Mucosa of rectum (tissue), 2 donors: Measurements from ENCODE around the gene TACC3.

Source experiments
- H3K27ac ChIP-seq, 2 donors: one replicate each; pipeline ENCODE4 v1.7.0; 2013; ENCODE audit warnings: inconsistent platforms in 2 of 2, low read depth in 2 of 2, low read length in 2 of 2
- H3K27me3 ChIP-seq, 2 donors: one replicate each; pipeline ENCODE4 v1.7.0; 2013; ENCODE audit warnings: low read length in 2 of 2; ENCODE audit not compliant: control insufficient read depth in 2 of 2, insufficient read depth in 2 of 2
- H3K36me3 ChIP-seq, 2 donors: one replicate each; pipeline ENCODE4 v1.7.0; 2013; ENCODE audit warnings: low read length in 2 of 2; ENCODE audit not compliant: control insufficient read depth in 2 of 2, insufficient read depth in 2 of 2
- H3K4me1 ChIP-seq, 2 donors: one replicate each; pipeline ENCODE4 v1.7.0; 2013; ENCODE audit warnings: low read length in 2 of 2, mild to moderate bottlenecking in 1 of 2; ENCODE audit not compliant: control insufficient read depth in 2 of 2, insufficient read depth in 2 of 2
- H3K4me3 ChIP-seq, 2 donors: one replicate each; pipeline ENCODE4 v1.7.0; 2013; ENCODE audit warnings: low read length in 2 of 2
- H3K9ac ChIP-seq, 2 donors: one replicate each; pipeline ENCODE4 v1.7.0; 2013; ENCODE audit warnings: low read length in 2 of 2, low read depth in 1 of 2, mild to moderate bottlenecking in 1 of 2
- H3K9me3 ChIP-seq, 2 donors: one replicate each; pipeline ENCODE4 v1.7.0; 2013; ENCODE audit warnings: low read length in 2 of 2; ENCODE audit not compliant: control insufficient read depth in 2 of 2
- donor health status: healthy.
- donor health status: Normal muscosa, but diverticular disease.

TACC3 gene

DNA sequence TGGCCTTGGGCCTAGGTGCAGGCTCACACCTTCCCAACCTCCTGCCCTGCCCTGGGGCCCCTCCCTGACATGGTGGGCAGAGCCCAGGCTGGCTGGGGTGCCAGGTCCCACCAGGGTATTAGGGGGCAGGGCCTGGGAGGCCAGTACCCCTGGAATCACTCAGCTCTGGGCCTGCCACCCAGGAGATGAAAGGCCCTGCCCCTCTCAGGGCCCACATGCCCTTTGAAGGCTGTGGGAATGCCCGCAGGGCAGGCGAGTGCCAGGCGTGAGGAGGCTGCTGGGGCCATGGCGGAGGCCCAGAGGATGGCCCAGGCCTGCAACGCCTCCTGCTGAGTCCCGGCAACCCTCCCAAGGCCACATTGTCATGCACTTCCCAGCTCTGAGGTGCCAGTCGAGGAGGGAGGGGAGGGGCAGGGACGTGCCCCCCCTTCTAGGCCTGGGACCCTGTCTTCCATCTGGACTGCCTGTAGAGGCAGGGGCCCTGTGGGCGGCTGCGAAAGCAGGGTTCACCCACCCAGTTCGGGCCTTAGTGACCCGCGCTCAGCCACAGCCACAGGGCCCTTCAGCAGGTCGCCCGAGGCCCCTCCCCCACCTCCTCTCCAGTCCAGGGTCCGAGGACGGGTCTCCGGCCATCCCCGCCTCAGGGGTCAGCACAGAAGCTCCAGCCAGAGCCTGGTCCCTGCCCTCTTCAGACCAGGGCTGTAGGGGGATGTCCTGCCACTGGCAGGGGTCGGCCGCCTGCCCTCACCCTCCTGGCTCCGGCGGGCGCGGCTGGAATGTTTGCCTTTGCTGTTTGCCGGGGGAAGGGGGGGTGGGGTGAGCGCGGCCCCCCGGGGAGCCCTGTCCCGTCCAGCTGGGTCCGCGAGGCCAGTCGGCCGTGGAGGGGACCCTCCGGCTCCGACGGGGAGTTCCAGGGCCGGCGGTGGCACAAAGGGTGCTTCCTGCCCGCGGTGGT is 45.1 kb downstream of the TACC3 start:
- H3K27ac ChIP-seq: no peak overlapping the region
- H3K27me3 ChIP-seq: peaks cover 13 to 44% of the 10 kb centered on the region in 2 donors

DNA sequence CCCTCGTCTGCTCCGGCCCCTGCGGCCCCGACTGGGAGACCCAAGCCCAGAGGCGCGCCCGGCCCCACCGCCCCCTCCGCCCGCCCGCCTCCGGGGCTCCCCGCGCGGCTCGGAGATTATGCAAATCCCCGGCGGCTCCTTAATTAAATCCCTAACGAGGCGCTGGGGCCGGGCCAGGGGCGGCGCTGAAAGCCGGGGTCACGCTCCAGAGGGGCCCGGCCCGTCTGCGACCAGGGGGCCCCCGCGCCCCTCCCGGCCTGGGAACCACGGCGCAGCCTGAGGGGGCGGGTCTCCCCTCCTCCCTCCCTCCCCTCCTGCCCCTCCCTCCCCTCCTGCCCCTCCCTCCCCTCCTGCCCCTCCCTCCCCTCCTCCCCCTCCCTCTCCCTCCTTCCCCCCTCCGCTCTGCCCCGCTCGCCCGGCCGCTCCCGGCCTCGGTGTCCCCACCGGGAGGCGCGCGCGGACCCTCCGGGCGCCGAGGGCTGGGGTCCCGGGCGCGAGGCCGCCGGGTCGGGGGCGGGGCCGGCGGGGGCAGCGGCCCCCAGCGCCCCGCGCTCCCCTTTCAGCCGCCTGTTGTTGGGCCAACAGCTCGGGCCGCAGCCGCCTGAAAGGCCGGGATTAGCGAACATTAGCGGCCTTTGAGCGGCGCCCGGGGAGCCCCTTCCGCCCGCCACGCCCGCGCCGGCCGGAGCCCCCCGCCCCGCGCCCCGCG is 45.9 kb downstream of the TACC3 start:
- Histone ChIP-seq H3K4me1 (peaks cover 4 to 8% of the 10 kb centered on the region in 2 donors), H3K36me3 (no peaks in the 10 kb centered on the region), H3K9me3 (no peaks in the 10 kb centered on the region), H3K27me3 (peaks cover 13 to 43% of the 10 kb centered on the region in 2 donors), H3K4me3 (no peak overlapping the region), H3K9ac (no peak overlapping the region), H3K27ac (no peak overlapping the region)

More for the DNA sequence above, 45.1 kb downstream of the TACC3 start:
- Histone ChIP-seq H3K9ac (no peak overlapping the region), H3K4me1 (peaks cover 4 to 8% of the 10 kb centered on the region in 2 donors), H3K4me3 (no peak overlapping the region), H3K36me3 (no peaks in the 10 kb centered on the region), H3K9me3 (no peaks in the 10 kb centered on the region)

DNA sequence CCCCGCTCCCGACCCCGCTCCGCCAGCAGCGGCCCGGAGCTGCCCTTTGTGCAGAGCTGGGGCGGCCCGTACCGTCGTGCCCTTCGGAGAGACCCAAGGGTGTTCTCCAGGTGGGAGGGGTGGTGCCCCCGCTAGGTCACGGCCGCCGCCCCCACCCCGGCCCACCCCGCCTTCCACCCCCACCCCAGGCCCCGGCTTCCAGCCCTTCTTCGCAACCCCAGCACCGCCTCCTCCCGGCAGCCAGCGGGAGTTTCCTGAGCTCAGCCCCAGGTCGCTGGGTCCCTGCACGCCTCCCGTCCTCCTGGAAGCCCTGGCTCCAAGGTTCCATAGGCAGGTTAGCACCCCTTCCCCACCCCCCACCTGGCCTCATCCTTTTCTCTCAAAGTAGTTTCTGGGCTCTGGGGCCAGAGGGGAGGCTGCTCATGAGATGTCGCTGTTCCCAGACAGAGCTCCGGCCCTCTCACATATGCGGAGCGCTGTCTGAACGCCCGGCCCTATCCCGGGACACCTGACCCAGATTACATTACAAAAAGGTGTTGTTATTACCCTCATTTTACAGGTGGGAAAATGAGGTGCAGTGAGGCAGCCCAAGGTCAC is 46.5 kb downstream of the TACC3 start:
- peaks cover 10 to 39% of the 10 kb centered on the region in 2 donors for H3K27me3 ChIP-seq

DNA sequence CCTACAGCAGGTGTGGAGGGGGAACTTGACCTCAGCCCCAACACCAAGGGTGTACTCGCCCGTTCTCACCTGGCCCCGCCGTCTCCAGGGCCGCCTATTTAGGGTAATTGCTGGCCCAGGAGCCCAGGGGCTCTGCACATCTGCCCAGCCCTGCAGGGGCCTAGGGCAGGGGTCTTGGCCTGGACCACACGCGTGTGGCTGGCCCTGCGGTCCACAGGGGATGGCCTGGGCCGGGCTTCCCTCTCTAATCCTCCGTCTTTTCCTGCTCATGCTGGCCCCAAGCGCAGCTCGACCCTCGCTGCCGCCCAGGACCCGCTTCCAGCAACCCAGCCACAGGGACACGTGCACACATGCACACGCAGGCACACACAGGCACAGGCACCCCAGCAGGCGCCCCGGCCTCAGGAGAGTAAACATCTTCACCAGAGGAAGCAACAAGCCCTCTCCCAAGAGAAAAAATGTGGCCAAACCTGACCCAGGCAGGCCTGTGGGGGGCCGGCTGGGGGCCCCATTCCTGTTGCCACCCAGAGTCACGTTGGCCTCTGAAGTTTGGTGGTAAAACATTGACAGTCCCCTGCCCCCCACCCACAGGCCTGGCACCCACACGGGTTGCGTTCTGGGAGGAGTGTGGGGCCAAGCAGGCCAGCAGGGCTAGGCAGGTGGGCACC is 47.2 kb downstream of the TACC3 start:
- Histone ChIP-seq H3K36me3 (no peaks in the 10 kb centered on the region), H3K4me3 (no peak overlapping the region), H3K9ac (no peak overlapping the region), H3K9me3 (no peaks in the 10 kb centered on the region), H3K27ac (no peak overlapping the region), H3K4me1 (peaks cover 4 to 8% of the 10 kb centered on the region in 2 donors), H3K27me3 (peaks cover 8 to 39% of the 10 kb centered on the region in 2 donors)

More for the DNA sequence above, 46.5 kb downstream of the TACC3 start:
- Histone ChIP-seq H3K27ac (no peak overlapping the region), H3K9ac (no peak overlapping the region), H3K36me3 (no peaks in the 10 kb centered on the region), H3K4me3 (no peak overlapping the region), H3K9me3 (no peaks in the 10 kb centered on the region), H3K4me1 (peaks cover 4 to 8% of the 10 kb centered on the region in 2 donors)

DNA sequence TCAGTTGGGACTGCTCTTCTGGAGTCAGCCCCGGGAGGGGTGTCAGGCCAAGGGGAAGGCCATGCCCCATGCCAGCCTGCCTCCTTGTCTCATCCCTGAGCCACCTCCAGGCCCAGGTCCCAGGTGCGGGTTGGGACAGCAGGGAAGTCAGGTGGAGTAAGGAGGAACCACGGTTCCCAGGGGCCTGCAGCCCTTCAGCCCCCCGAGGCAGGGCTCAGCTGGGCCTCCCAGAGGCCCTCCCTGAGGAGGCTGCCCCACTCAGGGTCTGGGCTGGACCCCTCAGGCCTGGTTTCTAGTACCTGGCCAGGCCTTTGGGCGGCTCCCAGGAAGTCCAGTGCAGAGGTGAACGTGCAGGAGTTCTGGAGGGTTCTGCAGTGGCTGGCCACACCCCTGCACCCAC is 48.4 kb downstream of the TACC3 start:
- Histone ChIP-seq H3K9me3 (no peaks in the 10 kb centered on the region), H3K4me3 (no peak overlapping the region), H3K27me3 (peaks cover 5 to 45% of the 10 kb centered on the region in 2 donors), H3K27ac (no peak overlapping the region), H3K36me3 (no peaks in the 10 kb centered on the region), H3K4me1 (peaks cover 0 to 4% of the 10 kb centered on the region in 2 donors), H3K9ac (no peak overlapping the region)

DNA sequence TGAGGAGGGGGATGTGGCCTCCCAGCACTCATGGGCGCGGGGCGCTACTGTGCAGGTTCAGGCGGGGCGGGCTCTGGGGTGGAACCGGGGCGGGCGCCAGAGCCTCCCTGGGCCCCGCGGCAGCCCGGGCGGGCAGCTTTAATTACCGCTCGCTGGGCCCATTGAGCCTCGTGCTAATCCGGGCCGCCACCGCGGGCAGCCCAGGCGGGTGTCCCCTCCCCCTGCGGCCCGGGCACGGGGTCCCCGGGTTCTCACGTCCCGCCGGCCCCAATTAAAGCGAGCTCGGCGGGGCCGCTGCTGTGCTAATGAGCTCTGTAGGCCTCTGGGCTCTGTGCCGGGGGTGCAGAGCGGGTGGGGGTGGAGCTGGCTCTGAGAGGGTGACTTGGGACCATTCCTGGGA is 48.9 kb downstream of the TACC3 start:
- Histone ChIP-seq H3K4me1 (peaks cover 0 to 4% of the 10 kb centered on the region in 2 donors), H3K9me3 (no peaks in the 10 kb centered on the region), H3K4me3 (no peak overlapping the region), H3K27me3 (peaks cover 5 to 45% of the 10 kb centered on the region in 2 donors), H3K27ac (no peak overlapping the region), H3K9ac (no peak overlapping the region), H3K36me3 (no peaks in the 10 kb centered on the region)

DNA sequence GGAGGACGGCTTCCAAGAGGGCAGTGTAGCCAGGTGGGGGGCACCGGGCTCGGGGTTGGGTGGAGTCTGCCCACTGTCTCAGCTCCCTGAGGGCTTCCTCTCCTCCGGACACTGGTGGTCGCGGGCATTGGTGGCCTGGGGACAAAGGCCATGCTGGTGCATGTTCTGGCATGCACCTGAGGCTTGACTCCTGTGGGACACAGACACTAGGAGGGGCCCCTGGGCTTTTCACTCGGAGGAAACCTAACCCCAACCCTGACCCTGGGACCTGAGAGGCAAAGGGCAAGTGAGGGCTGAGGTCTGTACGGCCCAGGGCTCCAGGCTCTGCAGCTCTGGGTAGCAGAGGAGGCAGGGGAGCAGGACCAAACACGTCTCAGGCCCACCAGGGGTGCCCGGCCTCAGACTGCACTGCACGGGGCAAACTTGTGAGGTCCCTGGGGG is 49.5 kb downstream of the TACC3 start:
- Histone ChIP-seq H3K36me3 (no peaks in the 10 kb centered on the region), H3K27ac (no peak overlapping the region), H3K9ac (no peak overlapping the region), H3K9me3 (no peaks in the 10 kb centered on the region), H3K4me3 (no peak overlapping the region), H3K27me3 (peaks cover 5 to 42% of the 10 kb centered on the region in 2 donors), H3K4me1 (peaks cover 0 to 4% of the 10 kb centered on the region in 2 donors)

DNA sequence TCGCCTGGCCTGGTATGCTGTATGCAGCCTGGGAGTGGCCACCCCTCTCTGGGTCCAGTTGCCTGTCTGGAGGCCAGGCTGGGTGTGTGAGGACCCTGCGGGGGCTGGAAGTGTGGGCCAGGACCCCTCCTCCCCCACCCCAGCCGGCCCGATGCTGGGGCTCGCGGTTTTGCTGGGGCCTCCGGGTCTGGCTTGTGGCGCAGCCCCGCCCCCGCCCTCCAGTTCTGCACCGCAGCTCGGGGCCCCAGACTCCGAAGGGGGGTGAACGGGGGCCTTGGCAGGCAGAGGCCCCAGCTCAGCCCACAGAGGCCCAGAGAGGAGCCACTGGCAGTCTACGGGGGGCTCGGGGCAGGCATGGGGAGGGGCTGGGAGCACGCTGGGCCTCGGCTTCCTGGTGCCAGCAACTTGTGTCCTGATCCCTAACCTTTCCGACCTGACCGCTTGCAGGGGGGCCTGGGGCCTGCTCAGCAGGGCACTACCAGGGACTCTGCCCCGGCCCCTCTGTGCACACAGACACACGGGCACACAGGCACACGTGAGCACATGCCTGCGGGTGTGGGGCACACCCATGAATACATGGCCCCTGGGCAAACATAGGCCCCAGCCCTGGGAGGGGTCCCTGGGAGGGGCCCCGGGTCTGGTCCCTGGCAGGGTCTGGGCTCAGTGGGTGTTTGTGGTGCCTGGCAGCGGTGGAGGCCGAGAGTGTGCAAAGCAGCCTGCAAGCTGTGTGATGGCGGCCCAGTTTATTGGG is 50.4 kb downstream of the TACC3 start:
- Histone ChIP-seq H3K36me3 (no peaks in the 10 kb centered on the region), H3K4me1 (peaks cover 0 to 4% of the 10 kb centered on the region in 2 donors), H3K27me3 (peaks cover 5 to 35% of the 10 kb centered on the region in 2 donors), H3K4me3 (no peak overlapping the region), H3K27ac (no peak overlapping the region), H3K9me3 (no peaks in the 10 kb centered on the region), H3K9ac (no peak overlapping the region)

DNA sequence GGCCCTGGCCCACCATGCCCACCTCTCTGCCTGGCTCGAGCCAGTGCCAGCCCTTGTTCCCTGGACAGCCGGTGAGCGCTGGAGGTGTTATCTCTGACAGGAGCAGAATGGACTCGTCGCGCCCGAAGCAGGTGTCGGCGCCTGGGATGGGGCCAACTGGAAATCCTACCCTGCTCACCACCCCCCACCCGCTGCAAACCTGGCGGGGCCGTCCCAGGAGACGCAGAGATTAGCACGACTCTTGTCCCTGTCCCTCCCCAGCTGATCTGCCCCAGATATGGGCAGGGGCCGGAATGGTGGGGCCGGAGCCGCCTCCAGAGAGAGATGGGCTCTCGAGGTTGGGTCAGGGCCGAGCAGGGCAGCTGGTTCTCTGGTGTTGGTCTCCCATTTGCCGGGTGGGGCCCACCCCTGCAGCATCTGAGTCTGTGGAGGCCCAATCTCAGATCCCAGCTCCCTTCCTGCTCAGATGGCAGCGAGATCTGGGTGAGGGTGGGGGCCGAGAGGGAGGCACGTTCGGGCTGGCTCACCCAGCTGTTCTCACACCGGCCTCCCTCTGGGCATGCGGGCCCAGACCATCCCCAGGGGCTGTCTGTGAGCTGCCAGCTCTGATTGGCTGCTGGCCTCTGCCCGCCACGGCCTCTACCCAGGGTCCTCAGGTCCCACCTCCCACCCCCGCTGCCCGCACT is 51.7 kb downstream of the TACC3 start:
- H3K9ac ChIP-seq: no peak overlapping the region
- H3K27ac ChIP-seq: no peak overlapping the region
- no peaks in the 10 kb centered on the region for H3K36me3 ChIP-seq
- no peaks in the 10 kb centered on the region for H3K9me3 ChIP-seq
- no peak overlapping the region for H3K4me3 ChIP-seq
- peaks cover 3 to 33% of the 10 kb centered on the region in 2 donors for H3K27me3 ChIP-seq
- H3K4me1 ChIP-seq: peaks cover 0 to 2% of the 10 kb centered on the region in 2 donors
